ENCODE data around the gene FAM240A. TPM values are rescaled to one million over a fixed set of nuclear protein-coding genes. Genes with fewer than 3 reads are reported as not detected.

FAM240A gene
- total and polyA plus RNA-seq, 10 of the 15 experiments (the other 5 are each of a cell fraction or from before 2014, with no cell fraction given) = not detected

GRCh38 chr3:46565607-46566039, 46.7 kb upstream of the FAM240A start (continued):
- no peak for TF ChIP-seq ASH2L (IDR thresholded peaks at IDR 0.05; ENCODE audit: borderline replicate concordance, low read depth)

GRCh38 chr3:46566040-46566641, 46.2 kb upstream of the FAM240A start, which contains the start of gene LRRC2:
Gene LRRC2 (minus strand): TSS chr3:46566302. CDS start chr3:46551591, 14,711 bp downstream.
- POLR2A ChIA-PET = no interaction called here
- H3K79me2 ChIP-seq (ENCODE audit: control insufficient read depth, insufficient read depth, low read length) = no peaks in the 10 kb centered on the region
- H3K9ac ChIP-seq (ENCODE audit: control insufficient read depth, insufficient read depth, low read length) = no peak within 1 kb of the TSS
- in situ Hi-C loops (cut with MboI) = no loop called here
- no peaks in the 10 kb centered on the region; the same call in 2 of the 3 replicates for H3K9me3 ChIP-seq (replicated peaks; ENCODE audit: control insufficient read depth, insufficient read depth, low read length)
- 22% methylated on average over 39 of the region's 39 CpGs for WGBS (ENCODE audit: insufficient coverage, insufficient replicate concordance, low lambda C conversion rate, missing lambda C conversion rate)
- H3K36me3 ChIP-seq (ENCODE audit: control insufficient read depth in 2 of 2, insufficient read depth in 2 of 2, low read length in 1 of 2) = no peaks in the 10 kb centered on the region
- H3K4me3 ChIP-seq = no peak within 1 kb of the TSS
- DNase-seq (ENCODE audit: low read depth, low spot score) (no peak), FAIRE-seq (no peak), ATAC-seq (no peak)
- H3K4me1 ChIP-seq (ENCODE audit: control insufficient read depth, insufficient read depth, low read length) = no peaks in the 10 kb centered on the region
- CTCF ChIA-PET = interaction anchor here (1.7 kb wide), 1 partner anchor 77 kb away, joined by 11 read pairs; no protein-coding TSS in a partner anchor
- peaks cover 2 to 6% of the 10 kb centered on the region in 2 experiments for H3K27me3 ChIP-seq (replicated peaks in 1 of 2; ENCODE audit: control insufficient read depth in 2 of 2, insufficient read depth in 2 of 2, low read length in 1 of 2)
- no peak within 1 kb of the TSS for H3K27ac ChIP-seq (ENCODE audit: control insufficient read depth, insufficient read depth)
- no TSS peak for BruUV-seq (replicated peaks)
- SMC1A ChIA-PET (ENCODE audit: uncharacterized antibody, unreplicated experiment) = no interaction called here
- H2AFZ ChIP-seq (ENCODE audit: control insufficient read depth, low read depth, low read length) = no peak within 1 kb of the TSS
- intact Hi-C loops (cut with micrococcal nuclease; ENCODE audit: unreplicated experiment) = no loop called here
- no peak within 1 kb of the TSS for H3K4me2 ChIP-seq (ENCODE audit: control insufficient read depth, insufficient read depth)
- no peaks in the 10 kb centered on the region for H4K20me1 ChIP-seq (ENCODE audit: control insufficient read depth, insufficient read depth)
- RAD21 ChIA-PET (ENCODE audit: unreplicated experiment) = no interaction called here
- no peak for TF ChIP-seq RCOR1 (conservative IDR thresholded peaks at IDR 0.05; ENCODE audit: low read depth, low read length)
- TF ChIP-seq KLF5 (IDR thresholded peaks at IDR 0.05; ENCODE audit: partially characterized antibody) = no peak
- TF ChIP-seq ZNF687 (IDR thresholded peaks at IDR 0.05) = no peak

All from GM12878 (cell line).